A549 (cell line): ENCODE data around the gene NMNAT2.
"Not testable (repeated sequence)": the region's sequence is repeated elsewhere in the genome, so short reads cannot be mapped to it uniquely, and the experiment has no call there.

Experiments
- CTCF ChIP-seq: fragments of >200 bp; sonication (Bioruptor Twin); formaldehyde crosslinking; IDR thresholded peaks from 3 replicates; pipeline ENCODE4 v1.5.1; 2016
- EP300 ChIP-seq, 2 experiments: fragments of >200 bp; sonication (Bioruptor Twin); formaldehyde crosslinking; IDR thresholded peaks; 2 replicates in 1 of 2; 3 replicates in 1 of 2; pipeline ENCODE4 v1.6.1; 2016 to 2017
- HDAC2 ChIP-seq: fragments of 200-600 bp; sonication (generic); IDR thresholded peaks from 2 replicates; pipeline ENCODE4 v1.6.1; 2016
- POLR2A ChIP-seq: IDR thresholded peaks from 2 replicates; pipeline ENCODE4 v1.6.1; 2012; ENCODE audit warnings: mild to moderate bottlenecking, low read length
- RAD21 ChIP-seq, 2 experiments: fragments of >200 bp in 1 of 2; sonication (Bioruptor Twin) in 1 of 2; formaldehyde crosslinking in 1 of 2; IDR thresholded peaks in 1 of 2; conservative IDR thresholded peaks in 1 of 2; 2 replicates in 1 of 2; 3 replicates in 1 of 2; pipeline ENCODE4 v1.6.1; 2012 to 2018; ENCODE audit warnings: inconsistent platforms in 1 of 2
- ZSCAN20 ChIP-seq: fragments of 250-450 bp; sonication (Bioruptor Pico); IDR thresholded peaks from 2 replicates; pipeline ENCODE4 v1.8.0; 2022; ENCODE audit warnings: mild to moderate bottlenecking, moderate library complexity

DNA sequence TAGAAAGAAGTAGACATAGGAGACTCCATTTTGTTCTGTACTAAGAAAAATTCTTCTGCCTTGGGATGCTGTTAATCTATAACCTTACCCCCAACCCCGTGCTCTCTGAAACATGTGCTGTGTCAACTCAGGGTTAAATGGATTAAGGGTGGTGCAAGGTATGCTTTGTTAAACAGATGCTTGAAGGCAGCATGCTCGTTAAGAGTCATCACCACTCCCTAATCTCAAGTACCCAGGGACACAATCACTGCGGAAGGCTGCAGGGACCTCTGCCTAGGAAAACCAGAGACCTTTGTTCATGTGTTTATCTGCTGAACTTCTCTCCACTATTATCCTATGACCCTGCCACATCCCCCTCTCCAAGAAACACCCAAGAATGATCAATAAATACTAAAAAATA is 9.4 kb upstream of the NMNAT2 start:
- TF ChIP-seq ZSCAN20 (CRISPR knock-in tag); CTCF; POLR2A; HDAC2; EP300 (IDR thresholded peaks at IDR 0.05); RAD21 (conservative IDR thresholded peaks at IDR 0.05 in 1 of 2, IDR thresholded peaks at IDR 0.05 in 1 of 2): not testable (repeated sequence)
